ENCODE measurements around the gene RAVER2.

DNA sequence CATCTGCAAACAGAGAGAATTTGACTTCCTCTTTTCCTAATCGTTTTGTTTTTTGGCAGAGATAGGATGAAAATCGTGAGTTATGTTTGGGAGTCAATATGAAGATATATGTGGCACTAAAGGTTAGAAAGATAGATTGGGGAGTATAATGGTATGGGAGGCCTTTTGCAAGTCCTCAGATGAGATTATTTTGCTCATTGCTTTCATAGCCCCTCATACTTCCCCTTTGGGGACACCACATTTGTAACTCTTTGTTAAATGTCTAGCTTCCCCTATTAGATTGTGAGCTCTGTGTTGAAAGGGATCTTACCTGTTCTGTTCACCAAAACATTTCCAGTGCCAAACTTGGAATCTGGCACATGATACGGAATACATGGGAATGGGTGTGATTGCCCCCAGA, 30.2 kb downstream of the RAVER2 start:
- TF ChIP-seq, protein P1, sequence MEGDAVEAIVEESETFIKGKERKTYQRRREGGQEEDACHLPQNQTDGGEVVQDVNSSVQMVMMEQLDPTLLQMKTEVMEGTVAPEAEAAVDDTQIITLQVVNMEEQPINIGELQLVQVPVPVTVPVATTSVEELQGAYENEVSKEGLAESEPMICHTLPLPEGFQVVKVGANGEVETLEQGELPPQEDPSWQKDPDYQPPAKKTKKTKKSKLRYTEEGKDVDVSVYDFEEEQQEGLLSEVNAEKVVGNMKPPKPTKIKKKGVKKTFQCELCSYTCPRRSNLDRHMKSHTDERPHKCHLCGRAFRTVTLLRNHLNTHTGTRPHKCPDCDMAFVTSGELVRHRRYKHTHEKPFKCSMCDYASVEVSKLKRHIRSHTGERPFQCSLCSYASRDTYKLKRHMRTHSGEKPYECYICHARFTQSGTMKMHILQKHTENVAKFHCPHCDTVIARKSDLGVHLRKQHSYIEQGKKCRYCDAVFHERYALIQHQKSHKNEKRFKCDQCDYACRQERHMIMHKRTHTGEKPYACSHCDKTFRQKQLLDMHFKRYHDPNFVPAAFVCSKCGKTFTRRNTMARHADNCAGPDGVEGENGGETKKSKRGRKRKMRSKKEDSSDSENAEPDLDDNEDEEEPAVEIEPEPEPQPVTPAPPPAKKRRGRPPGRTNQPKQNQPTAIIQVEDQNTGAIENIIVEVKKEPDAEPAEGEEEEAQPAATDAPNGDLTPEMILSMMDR (optimal IDR thresholded peaks at IDR 0.05 in 1 of 3, IDR thresholded peaks at IDR 0.05 in 1 of 3, conservative IDR thresholded peaks at IDR 0.05 in 1 of 3; ENCODE audit: extremely low read depth in 1 of 3, insufficient read depth in 2 of 3, low read length in 3 of 3): no peak
- TF ChIP-seq EZH2 (IDR thresholded peaks at IDR 0.05; ENCODE audit: low read length): no peak

Measured in keratinocyte (primary cell).